Stimulated activated CD8-positive, alpha-beta memory T cell treated with anti-CD3 and anti-CD28 coated beads, Interleukin-12 subunit alpha, Interleukin-12 subunit beta, amount 100 ng/mL, for 1 hour (primary cell): ENCODE data around the gene XRN2.
A peak's percentile ranks its signal among the peaks of the same experiment; 100 is the strongest.

Experiments used
- DNase-seq: peaks from one replicate; pipeline ENCODE4 v3.0.0-alpha.2; 2020; ENCODE audit warnings: low read depth

Gene XRN2

GRCh38 chr20:21303061-21303871 lies at the start of gene XRN2:
XRN2 (plus strand) TSS chr20:21303331; CDS start chr20:21303399, 68 bp downstream.
- DNase-seq: peak; percentile 94

GRCh38 chr20:21257192-21257591 lies 45.9 kb upstream of the XRN2 start:
- no peak for DNase-seq

GRCh38 chr20:21258411-21258810 lies 44.7 kb upstream of the XRN2 start:
- DNase-seq: no peak

- no peak for DNase-seq
Measured at GRCh38 chr20:21259346-21259745, 43.8 kb upstream of the XRN2 start.

- no peak for DNase-seq
Measured at GRCh38 chr20:21262812-21263211, 40.3 kb upstream of the XRN2 start.

- DNase-seq: no peak
Measured at GRCh38 chr20:21265261-21266190, 37.6 kb upstream of the XRN2 start.

- no peak for DNase-seq
Measured at GRCh38 chr20:21266191-21266536, 37.0 kb upstream of the XRN2 start.

GRCh38 chr20:21269772-21270171 lies 33.4 kb upstream of the XRN2 start:
- DNase-seq: no peak

- DNase-seq: no peak
Measured at GRCh38 chr20:21270806-21271205, 32.3 kb upstream of the XRN2 start.

- DNase-seq: no peak
Measured at GRCh38 chr20:21272279-21272678, 30.9 kb upstream of the XRN2 start.

- DNase-seq: no peak
Measured at GRCh38 chr20:21272679-21273078, 30.5 kb upstream of the XRN2 start.

- DNase-seq: no peak
Measured at GRCh38 chr20:21273755-21274386, 29.3 kb upstream of the XRN2 start.

- no peak for DNase-seq
Measured at GRCh38 chr20:21278829-21279228, 24.3 kb upstream of the XRN2 start.

GRCh38 chr20:21279706-21280521 lies 23.2 kb upstream of the XRN2 start:
- no peak for DNase-seq

- DNase-seq: no peak
Measured at GRCh38 chr20:21280522-21281016, 22.6 kb upstream of the XRN2 start.

- DNase-seq: no peak
Measured at GRCh38 chr20:21286775-21287174, 16.4 kb upstream of the XRN2 start.

GRCh38 chr20:21288587-21289370 lies 14.4 kb upstream of the XRN2 start:
- no peak for DNase-seq

GRCh38 chr20:21289651-21290050 lies 13.5 kb upstream of the XRN2 start:
- no peak for DNase-seq

- no peak for DNase-seq
Measured at GRCh38 chr20:21291026-21291425, 12.1 kb upstream of the XRN2 start.

- no peak for DNase-seq
Measured at GRCh38 chr20:21294755-21295154, 8.4 kb upstream of the XRN2 start.
